Esophagus squamous epithelium (tissue), 4 donors: ENCODE measurements around the gene HS2ST1.

Experiments used
- POLR2A ChIP-seq, 4 donors: fragments of 450-650 bp; IDR thresholded peaks; one replicate each; pipeline ENCODE4 v1.6.1; 2017; ENCODE audit warnings: antibody characterized with exemption in 4 of 4, mild to moderate bottlenecking in 4 of 4, moderate library complexity in 3 of 4
- TF ChIP-seq, protein P1 (sequence below), 6 experiments: fragments of 450-650 bp in 4 of 6; fragments of 200-600 bp in 2 of 6; sonication (generic) in 2 of 6; IDR thresholded peaks; one replicate each; pipeline ENCODE4 v1.5.1; 2016 to 2019; ENCODE audit warnings: antibody characterized with exemption in 6 of 6, mild to moderate bottlenecking in 4 of 6, moderate library complexity in 4 of 6

DNA sequence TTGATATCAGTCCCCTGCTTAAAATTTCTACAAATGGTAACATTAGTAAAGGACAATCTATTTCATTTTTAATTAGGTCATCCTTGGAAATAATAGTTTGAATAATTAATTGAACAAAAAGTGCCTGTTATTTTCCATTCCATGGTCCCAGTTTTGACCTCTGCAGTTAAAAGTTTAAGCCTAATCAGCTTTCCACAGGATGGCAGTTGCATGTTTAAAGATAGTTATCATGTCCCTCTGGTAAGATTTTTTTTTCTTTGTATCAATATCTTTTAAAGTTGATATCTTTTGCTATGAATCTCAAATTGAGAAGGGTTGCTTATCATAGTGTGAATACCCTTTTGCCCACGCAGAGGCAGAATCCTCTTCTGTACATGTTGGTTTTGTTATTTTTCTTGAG lies 90.4 kb downstream of the HS2ST1 start:
- TF ChIP-seq, protein P1, sequence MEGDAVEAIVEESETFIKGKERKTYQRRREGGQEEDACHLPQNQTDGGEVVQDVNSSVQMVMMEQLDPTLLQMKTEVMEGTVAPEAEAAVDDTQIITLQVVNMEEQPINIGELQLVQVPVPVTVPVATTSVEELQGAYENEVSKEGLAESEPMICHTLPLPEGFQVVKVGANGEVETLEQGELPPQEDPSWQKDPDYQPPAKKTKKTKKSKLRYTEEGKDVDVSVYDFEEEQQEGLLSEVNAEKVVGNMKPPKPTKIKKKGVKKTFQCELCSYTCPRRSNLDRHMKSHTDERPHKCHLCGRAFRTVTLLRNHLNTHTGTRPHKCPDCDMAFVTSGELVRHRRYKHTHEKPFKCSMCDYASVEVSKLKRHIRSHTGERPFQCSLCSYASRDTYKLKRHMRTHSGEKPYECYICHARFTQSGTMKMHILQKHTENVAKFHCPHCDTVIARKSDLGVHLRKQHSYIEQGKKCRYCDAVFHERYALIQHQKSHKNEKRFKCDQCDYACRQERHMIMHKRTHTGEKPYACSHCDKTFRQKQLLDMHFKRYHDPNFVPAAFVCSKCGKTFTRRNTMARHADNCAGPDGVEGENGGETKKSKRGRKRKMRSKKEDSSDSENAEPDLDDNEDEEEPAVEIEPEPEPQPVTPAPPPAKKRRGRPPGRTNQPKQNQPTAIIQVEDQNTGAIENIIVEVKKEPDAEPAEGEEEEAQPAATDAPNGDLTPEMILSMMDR (IDR thresholded peaks at IDR 0.05) = no peak
- TF ChIP-seq POLR2A (IDR thresholded peaks at IDR 0.05) = no peak
